ENCODE measurements around the gene EIF4A3. TPM values are rescaled to one million over a fixed set of nuclear protein-coding genes. Genes with fewer than 3 reads are reported as not detected.

EIF4A3 gene
- total and polyA plus RNA-seq, 9 of the 15 experiments (the other 6 are each of a cell fraction or from before 2014, with no cell fraction given) = 62.7 to 171 (median 127) TPM

- no peak for TF ChIP-seq ZNF280B (CRISPR knock-in tag; IDR thresholded peaks at IDR 0.05)
- TF ChIP-seq ARID4B (CRISPR knock-in tag; IDR thresholded peaks at IDR 0.05) = peak; percentile 93; the same call in 1 of the 2 replicates
- no peak for TF ChIP-seq ATF2 (CRISPR knock-in tag; IDR thresholded peaks at IDR 0.05)
- no peak for TF ChIP-seq CLOCK (CRISPR knock-in tag; IDR thresholded peaks at IDR 0.05; ENCODE audit: borderline replicate concordance)
- no peak for TF ChIP-seq ZNF217 (CRISPR knock-in tag; IDR thresholded peaks at IDR 0.05)
- no peak for TF ChIP-seq KLF16 (IDR thresholded peaks at IDR 0.05)
- TF ChIP-seq ZNF785 (CRISPR knock-in tag; IDR thresholded peaks at IDR 0.05) = no peak
- no peak for TF ChIP-seq ZNF324 (CRISPR knock-in tag; IDR thresholded peaks at IDR 0.05)
- no peak for TF ChIP-seq PTTG1 (tag; IDR thresholded peaks at IDR 0.05; ENCODE audit: low read depth)
- no peak for TF ChIP-seq POLR2G (IDR thresholded peaks at IDR 0.05; ENCODE audit: low read depth, low read length)
- TF ChIP-seq E4F1 (CRISPR knock-in tag; IDR thresholded peaks at IDR 0.05; ENCODE audit: borderline replicate concordance) = no peak
- TF ChIP-seq U2AF1 (optimal IDR thresholded peaks at IDR 0.05; ENCODE audit: low read depth, low read length) = peak; percentile 29
These were observed 550 bp downstream of the EIF4A3 start (continued) for GRCh38 chr17:80146121-80147034.
